ENCODE results near the gene ACVR2B. TPM values are rescaled to one million over a fixed set of nuclear protein-coding genes. Genes with fewer than 3 reads are reported as not detected.

ACVR2B gene
- total RNA-seq, 1 experiment from 2014 or later, result 0.74 TPM

DNA sequence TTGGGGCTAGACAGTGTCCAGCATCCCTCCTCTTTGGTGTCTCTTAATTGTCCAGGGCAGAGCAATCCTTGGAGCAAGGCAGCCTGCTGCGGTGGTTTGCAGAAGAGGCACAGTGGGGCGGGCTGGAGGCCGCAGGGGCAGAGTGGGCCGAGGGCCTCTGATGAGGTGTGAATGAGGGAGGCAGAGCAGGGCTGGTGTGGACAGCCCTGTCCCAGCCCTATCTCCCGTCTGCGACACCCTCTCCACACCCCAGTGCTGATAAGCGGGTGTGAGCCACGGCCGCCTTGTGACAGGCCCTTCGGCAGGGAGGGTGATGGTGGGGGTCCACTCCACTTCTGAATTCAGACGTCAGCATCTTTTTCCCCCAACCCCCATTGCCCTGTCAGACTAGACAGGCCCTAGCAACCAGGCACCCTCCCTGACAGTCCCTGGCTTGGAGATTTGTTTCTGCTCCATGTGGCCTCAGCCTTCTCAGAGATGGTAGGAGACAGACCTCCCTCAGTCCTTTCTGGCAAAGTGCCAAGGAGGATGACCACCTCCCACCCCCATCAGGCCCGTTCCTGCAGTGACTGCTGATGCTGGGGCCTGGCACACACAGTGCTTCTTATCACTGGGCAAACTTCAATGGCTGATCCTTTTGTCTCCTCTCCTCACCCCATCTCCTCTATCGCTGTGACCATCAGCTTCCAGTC, 79.7 kb downstream of the ACVR2B start:
- no peak for DNase-seq (ENCODE audit: low read depth)

DNA sequence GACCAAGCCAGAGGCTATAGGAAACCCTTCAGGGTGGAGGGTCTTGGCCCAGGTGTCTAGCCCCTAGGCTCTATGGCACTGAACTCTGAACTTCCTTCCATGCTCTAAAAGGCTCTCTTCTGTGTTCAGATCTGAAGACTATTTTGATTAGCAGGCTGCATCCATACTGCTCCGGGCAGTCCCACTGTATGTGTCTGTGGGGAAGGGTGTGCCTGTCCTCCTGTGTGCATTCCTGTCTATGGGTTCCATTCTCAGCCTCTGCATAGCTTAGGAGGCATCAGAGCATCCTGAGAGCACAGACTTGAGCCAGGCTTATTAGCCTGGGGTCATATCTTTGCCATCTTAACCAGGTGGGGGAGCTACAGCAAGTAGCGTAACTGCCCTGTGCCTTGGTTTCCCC, 80.5 kb downstream of the ACVR2B start:
- no peak for DNase-seq (ENCODE audit: low read depth)

DNA sequence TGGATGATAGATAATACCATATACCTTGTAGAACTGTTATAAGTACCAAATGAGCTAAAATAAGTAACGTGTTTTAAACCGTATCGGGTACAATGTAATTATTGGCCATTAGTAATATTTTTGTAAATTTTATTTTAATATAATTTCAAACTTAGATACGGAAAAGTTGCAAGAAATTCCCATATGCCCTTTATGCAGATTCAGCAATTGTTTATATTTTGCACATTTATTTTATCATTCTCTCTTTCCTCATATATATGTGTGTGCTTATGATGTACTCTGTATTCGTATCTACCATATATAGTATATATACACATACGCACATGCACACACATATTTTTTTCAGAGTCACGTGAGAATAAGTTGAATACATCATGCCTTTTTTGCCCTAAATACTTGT, 80.9 kb downstream of the ACVR2B start:
- DNase-seq (ENCODE audit: low read depth), result no peak

DNA sequence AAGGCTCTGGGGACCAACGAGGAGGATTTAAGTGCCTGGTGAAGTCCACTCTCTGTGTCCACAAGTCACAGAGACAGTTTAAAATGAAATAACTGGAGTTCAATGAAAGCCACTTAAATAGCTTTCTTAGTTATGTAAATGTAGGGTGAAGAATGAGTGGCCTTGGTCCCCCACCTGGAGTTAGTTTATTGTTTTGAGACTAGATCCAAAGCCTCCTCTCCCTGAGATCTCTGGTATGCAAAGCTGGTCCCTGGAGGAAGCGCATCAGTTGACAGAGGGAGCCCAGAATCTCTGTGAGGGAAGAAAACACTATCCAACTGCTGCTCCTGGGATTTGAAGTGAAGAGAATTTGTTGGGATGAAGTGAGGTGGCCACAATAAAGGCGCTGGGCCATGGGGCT, 83.0 kb downstream of the ACVR2B start:
- no peak for DNase-seq (ENCODE audit: low read depth)

DNA sequence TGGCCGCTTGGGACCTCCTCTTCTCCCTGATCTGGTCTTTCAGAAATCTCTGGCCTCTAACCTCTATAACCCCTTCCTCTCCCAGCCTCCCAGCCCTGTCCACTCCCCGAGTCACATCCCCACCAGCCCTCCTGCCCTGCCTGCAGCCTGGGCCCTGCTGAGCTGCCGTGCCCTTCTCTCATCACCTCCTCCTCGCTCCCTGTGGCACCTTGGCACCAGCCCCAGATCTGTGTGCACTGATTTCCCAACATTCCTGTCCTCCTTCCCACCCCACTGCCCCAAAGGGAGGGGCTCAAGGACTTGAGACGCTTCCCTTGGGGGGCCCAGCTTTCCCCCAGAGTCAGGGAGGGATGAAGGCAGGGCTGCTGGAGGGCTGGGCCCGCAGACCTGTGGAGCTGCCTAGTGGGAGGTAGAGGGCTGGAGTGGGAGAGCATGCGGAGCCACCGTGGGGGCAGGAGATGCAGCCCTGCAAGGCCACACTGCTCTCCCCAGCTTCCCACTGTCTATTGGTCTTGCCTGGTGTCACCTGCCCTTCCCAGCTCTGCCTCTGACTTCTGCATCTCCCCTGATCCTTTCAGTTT, 85.2 kb downstream of the ACVR2B start:
- no peak for DNase-seq (ENCODE audit: low read depth)

DNA sequence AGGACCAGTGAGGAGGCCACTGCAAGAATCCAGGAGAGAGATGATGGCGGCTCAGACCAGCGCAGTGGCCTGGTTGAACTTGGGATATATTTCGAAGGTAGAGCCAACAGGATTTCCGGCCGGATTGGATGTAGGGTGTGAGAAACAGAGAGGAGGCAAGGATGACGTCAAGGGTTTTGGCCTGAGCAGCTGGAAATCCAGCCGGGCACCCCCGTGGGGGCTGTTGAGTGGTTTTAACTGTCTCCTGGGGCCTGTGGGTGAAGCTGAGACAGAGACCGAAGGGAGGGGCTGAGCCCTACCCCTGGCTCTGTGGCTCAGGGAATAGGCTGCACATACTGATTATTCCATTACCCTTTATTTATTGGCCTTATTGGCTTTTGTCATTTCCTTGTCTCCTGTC, 88.1 kb downstream of the ACVR2B start:
- no peak for DNase-seq (ENCODE audit: low read depth)

Other genes with a start within 250 kb of the ACVR2B start
- gene SLC22A13, start 188.1 kb upstream of the ACVR2B start, total RNA-seq (2014; rRNA removed; shearing (Covaris generic)), result not detected in 2 replicates
- gene SLC22A14, start 171.6 kb upstream of the ACVR2B start, total RNA-seq (2014; rRNA removed; shearing (Covaris generic)), result not detected in 2 replicates
- gene XYLB, start 107.1 kb upstream of the ACVR2B start, total RNA-seq (2014; rRNA removed; shearing (Covaris generic)), result 1.7 and 2.2 TPM in 2 replicates
- gene EXOG, start 42.5 kb downstream of the ACVR2B start, total RNA-seq (2014; rRNA removed; shearing (Covaris generic)), result 6.5 and 6.8 TPM in 2 replicates
- gene SCN5A, start 195.8 kb downstream of the ACVR2B start, total RNA-seq (2014; rRNA removed; shearing (Covaris generic)), result 1.3 and 1.6 TPM in 2 replicates